ENCODE data around the gene TCP11X2. TPM values are rescaled to one million over a fixed set of nuclear protein-coding genes. Genes with fewer than 3 reads are reported as not detected.
"Not testable (repeated sequence)": the region's sequence is repeated elsewhere in the genome, so short reads cannot be mapped to it uniquely, and the experiment has no call there.

TCP11X2 gene
- polyA plus RNA-seq, 1 donor = 0.25 TPM

- not testable (repeated sequence) for H3K27ac ChIP-seq (ENCODE audit: low read length); H3K4me3 ChIP-seq (ENCODE audit: low read length); H3K9me3 ChIP-seq (ENCODE audit: control insufficient read depth, low read depth, low read length); H3K4me1 ChIP-seq (ENCODE audit: control insufficient read depth, insufficient read depth, low read length); H3K36me3 ChIP-seq (ENCODE audit: control insufficient read depth, insufficient read depth, low read length); H3K27me3 ChIP-seq (ENCODE audit: control insufficient read depth, insufficient read depth, low read length); DNase-seq
- no CpG with 5 or more reads among the region's 4 CpGs for WGBS (ENCODE audit: insufficient coverage, low lambda C conversion rate)
These were observed 57.1 kb downstream of the TCP11X2 start for GRCh38 chrX:102414493-102414892.

Other genes with a start within 250 kb of the TCP11X2 start
- not detected for gene NXF2, start 224.6 kb downstream of the TCP11X2 start, polyA plus RNA-seq
- gene NXF2B, start 31.8 kb downstream of the TCP11X2 start, polyA plus RNA-seq = 0.36 TPM
- 18.6 TPM for gene TMSB15A, start 44.9 kb upstream of the TCP11X2 start, polyA plus RNA-seq
- 18.5 TPM for gene ARMCX5, start 127.7 kb upstream of the TCP11X2 start, polyA plus RNA-seq
- 13.8 TPM for gene GPRASP1, start 179.7 kb upstream of the TCP11X2 start, polyA plus RNA-seq
- gene GPRASP2, start 240.6 kb upstream of the TCP11X2 start, polyA plus RNA-seq = 19.3 TPM
- 10.7 TPM for gene GPRASP3, start 248.9 kb upstream of the TCP11X2 start, polyA plus RNA-seq